Right lobe of liver (tissue), 6 donors: ENCODE data around the gene CIAPIN1. TPM values are rescaled to one million over a fixed set of nuclear protein-coding genes. Genes with fewer than 3 reads are reported as not detected.

Source experiments
- ATAC-seq, 4 donors: fragments of 200-7000 bp; cut with Tn5 transposase; one replicate each; pipeline ENCODE4 v1.9.1; 2020; ENCODE audit warnings: mild to moderate bottlenecking in 4 of 4, moderate library complexity in 4 of 4
- DNase-seq, 3 donors: peaks; one replicate each; pipeline ENCODE4 v3.0.0-alpha.2; 2020
- H3K27ac ChIP-seq, 3 donors: fragments of 200-600 bp; one replicate each; pipeline ENCODE4 v1.8.0; 2022
- H3K27me3 ChIP-seq, 2 donors: fragments of 200-600 bp; one replicate each; pipeline ENCODE4 v1.8.0; 2022
- H3K36me3 ChIP-seq, 4 donors: fragments of 200-600 bp; sonication (generic) in 1 of 4; one replicate each; pipeline versions ENCODE4 v1.5.1 to v1.8.0; 2017 to 2022; ENCODE audit warnings: control low read depth in 1 of 4
- H3K4me1 ChIP-seq, 4 donors: fragments of 200-600 bp; sonication (generic) in 1 of 4; one replicate each; pipeline versions ENCODE4 v1.5.1 to v1.8.0; 2017 to 2022; ENCODE audit warnings: control low read depth in 1 of 4
- H3K4me3 ChIP-seq, 3 donors: fragments of 200-600 bp; one replicate each; pipeline ENCODE4 v1.8.0; 2022
- H3K9me3 ChIP-seq, 4 donors: fragments of 200-600 bp; sonication (generic) in 1 of 4; one replicate each; pipeline versions ENCODE4 v1.5.1 to v1.8.0; 2017 to 2022; ENCODE audit warnings: control low read depth in 1 of 4
- POLR2A ChIP-seq: fragments of 450-650 bp; IDR thresholded peaks from one replicate; pipeline ENCODE4 v1.6.1; 2017; ENCODE audit warnings: antibody characterized with exemption, mild to moderate bottlenecking
- WGBS: methylation state at CpG from one replicate; pipeline ENCODE4 v1.1.6; 2018; ENCODE audit warnings: low coverage, low lambda C conversion rate; ENCODE audit not compliant: insufficient coverage; ENCODE audit errors: missing lambda C conversion rate; 5-methylcytosine and 5-hydroxymethylcytosine counted together
- intact Hi-C, 2 donors: fragments of 100-400 bp; cut with DNase I; formaldehyde crosslinking; loops; one replicate each; pipeline versions ENCODE4 v1.11.2 to v1.14.1; 2022
- total RNA-seq, 6 experiments: library from RNA; depleted of rRNA in 2 of 6; stranded (reverse); fragments of >200 nt in 2 of 6; fragmentation: NEBNext Ultra II Directional in 3 of 6; extraction: Animal tissue kit (Norgen Biotek cat#: 25700) in 3 of 6; gene quantifications; one replicate each; pipeline versions ENCODE4 v1.1.0 to v1.2.4, GENCODE V29; 2016 to 2023
- TF ChIP-seq, protein P1 (sequence below), 4 donors: fragments of 200-600 bp in 3 of 4; fragments of 450-650 bp in 1 of 4; IDR thresholded peaks; one replicate each; pipeline versions ENCODE4 v1.5.1 to v1.8.0; 2016 to 2022; ENCODE audit warnings: antibody characterized with exemption in 4 of 4, mild to moderate bottlenecking in 2 of 4
- donor health status: DM: no; HTN: yes; CAD: no.
- donor health status: DM: no; HTN: no; CAD: no.
- donor health status: DM: no; HTN: no; CAD: no.
- donor health status: DM: no; HTN: yes; CAD: no.
- donor health status: DM: no; HTN: yes; CAD: no.

CIAPIN1 gene
- total RNA-seq, 6 experiments from 2014 or later = 23.3 to 27.4 (median 23.9) TPM

- peaks cover 0 to 9% (median 4%) of the 10 kb centered on the region in 4 donors for H3K4me1 ChIP-seq
- H3K27me3 ChIP-seq = no peaks in the 10 kb centered on the region
- WGBS = 9% methylated on average over 8 of the region's 73 CpGs
- ATAC-seq = peak; percentile 95 to 99 (median 97)
- TF ChIP-seq, protein P1, sequence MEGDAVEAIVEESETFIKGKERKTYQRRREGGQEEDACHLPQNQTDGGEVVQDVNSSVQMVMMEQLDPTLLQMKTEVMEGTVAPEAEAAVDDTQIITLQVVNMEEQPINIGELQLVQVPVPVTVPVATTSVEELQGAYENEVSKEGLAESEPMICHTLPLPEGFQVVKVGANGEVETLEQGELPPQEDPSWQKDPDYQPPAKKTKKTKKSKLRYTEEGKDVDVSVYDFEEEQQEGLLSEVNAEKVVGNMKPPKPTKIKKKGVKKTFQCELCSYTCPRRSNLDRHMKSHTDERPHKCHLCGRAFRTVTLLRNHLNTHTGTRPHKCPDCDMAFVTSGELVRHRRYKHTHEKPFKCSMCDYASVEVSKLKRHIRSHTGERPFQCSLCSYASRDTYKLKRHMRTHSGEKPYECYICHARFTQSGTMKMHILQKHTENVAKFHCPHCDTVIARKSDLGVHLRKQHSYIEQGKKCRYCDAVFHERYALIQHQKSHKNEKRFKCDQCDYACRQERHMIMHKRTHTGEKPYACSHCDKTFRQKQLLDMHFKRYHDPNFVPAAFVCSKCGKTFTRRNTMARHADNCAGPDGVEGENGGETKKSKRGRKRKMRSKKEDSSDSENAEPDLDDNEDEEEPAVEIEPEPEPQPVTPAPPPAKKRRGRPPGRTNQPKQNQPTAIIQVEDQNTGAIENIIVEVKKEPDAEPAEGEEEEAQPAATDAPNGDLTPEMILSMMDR (IDR thresholded peaks at IDR 0.05) = no peak
- peak; percentile 65 for TF ChIP-seq POLR2A
- peak within 1 kb of the TSS; percentile 79 to 95 (median 88) for H3K4me3 ChIP-seq
- no peaks in the 10 kb centered on the region for H3K36me3 ChIP-seq
- no peaks in the 10 kb centered on the region for H3K9me3 ChIP-seq
- DNase-seq = peak; percentile 86 to 88 (median 87)
- intact Hi-C loops = no loop called here
- peak within 1 kb of the TSS; percentile 31 to 64 (median 60) for H3K27ac ChIP-seq
Measured at GRCh38 chr16:57485916-57486857, 39.0 kb upstream of the CIAPIN1 start, which contains the start of gene DOK4. TSS of gene DOK4 (minus strand) at chr16:57486493. CDS start at chr16:57479507, 6,986 bp downstream.

DNA sequence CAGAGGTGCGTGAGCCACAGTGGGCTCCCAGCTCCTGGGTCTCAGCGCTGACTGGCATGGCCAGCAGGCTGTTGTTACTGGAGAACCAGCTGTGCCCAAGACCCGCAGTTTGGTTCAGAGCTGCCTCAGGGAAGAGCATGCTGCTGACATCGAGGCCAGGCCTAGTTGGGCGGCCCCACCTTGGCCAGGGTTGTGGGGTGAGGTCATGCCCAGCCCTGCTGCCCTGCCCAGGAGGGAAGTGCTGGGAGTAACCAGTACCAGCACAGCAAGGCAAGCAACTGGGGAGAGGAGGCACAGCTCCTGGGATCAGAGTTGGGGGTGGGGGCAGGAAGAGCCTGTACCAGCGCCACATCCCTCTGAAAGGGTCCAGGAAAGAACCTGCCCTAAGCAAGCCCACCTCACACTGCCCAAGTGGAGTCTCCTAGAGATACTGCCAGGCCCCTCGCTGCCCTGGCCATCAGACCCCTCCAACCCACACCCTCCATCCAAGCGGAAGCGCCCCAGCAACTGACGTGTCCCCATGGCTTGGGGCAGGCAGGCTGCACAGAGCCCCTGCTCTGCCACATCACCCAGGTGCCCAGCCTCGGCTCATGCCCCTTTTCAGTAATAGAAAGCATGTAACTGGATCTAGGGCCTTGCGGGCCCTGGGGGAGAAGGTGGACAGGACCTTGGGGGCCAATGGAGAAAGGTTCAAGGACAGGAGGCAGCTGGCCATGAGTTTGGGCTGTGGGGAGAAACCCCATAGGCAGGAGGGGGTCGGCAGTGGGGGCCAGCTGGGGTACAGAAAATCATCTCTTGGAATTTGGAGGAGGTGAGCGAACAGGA, 38.1 kb upstream of the CIAPIN1 start:
- peak in 1 of 3 donors; percentile 46 for DNase-seq
- Histone ChIP-seq H3K27me3 (no peaks in the 10 kb centered on the region), H3K27ac (peak overlapping the region; percentile 31 to 64 (median 60)), H3K4me1 (peaks cover 0 to 15% (median 7%) of the 10 kb centered on the region in 4 donors), H3K4me3 (peak overlapping the region; percentile 79 to 95 (median 88)), H3K36me3 (no peaks in the 10 kb centered on the region), H3K9me3 (no peaks in the 10 kb centered on the region)
- WGBS = 23% methylated on average over 3 of the region's 14 CpGs
- peak in 1 of 4 donors; percentile 28 for ATAC-seq
- intact Hi-C loops = no loop called here
- TF ChIP-seq POLR2A = no peak
- TF ChIP-seq, protein P1 (IDR thresholded peaks at IDR 0.05) = no peak

DNA sequence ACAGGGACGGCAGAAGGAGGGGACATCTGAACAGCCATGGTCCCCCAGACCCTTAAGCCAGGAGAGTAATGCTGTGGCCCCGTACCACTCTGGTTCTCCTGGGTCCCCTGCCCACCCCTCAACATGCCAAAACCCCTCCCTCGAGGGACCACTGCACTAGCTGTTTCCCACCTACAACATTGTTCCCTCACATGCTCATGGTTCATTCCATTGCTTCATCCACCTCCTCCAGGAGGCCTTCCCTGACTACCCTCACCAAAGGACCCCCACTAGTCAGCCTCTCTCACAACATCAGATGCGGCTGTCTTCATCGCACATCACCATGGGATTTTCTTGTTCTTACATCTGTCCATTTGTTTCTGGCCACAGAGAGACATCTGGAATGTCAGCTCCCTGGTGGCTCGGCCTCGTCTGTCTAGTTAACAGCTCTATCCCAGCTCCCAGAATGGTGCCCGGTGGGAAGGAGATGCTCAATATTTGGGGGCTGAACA, 37.4 kb upstream of the CIAPIN1 start:
- peak in 1 of 3 donors; percentile 33 for DNase-seq
- H3K4me1 ChIP-seq = peaks cover 0 to 23% (median 11%) of the 10 kb centered on the region in 4 donors
- 94% methylated on average over 7 of the region's 8 CpGs for whole genome bisulfite sequencing
- intact Hi-C loops = no loop called here
- H3K27me3 ChIP-seq = no peaks in the 10 kb centered on the region
- H3K36me3 ChIP-seq = no peaks in the 10 kb centered on the region
- no peak for TF ChIP-seq POLR2A
- TF ChIP-seq, protein P1 (IDR thresholded peaks at IDR 0.05) = no peak
- peak overlapping the region in 1 of 3 donors; percentile 95 for H3K4me3 ChIP-seq
- H3K27ac ChIP-seq = no peak overlapping the region
- no peaks in the 10 kb centered on the region for H3K9me3 ChIP-seq
- no peak for ATAC-seq

DNA sequence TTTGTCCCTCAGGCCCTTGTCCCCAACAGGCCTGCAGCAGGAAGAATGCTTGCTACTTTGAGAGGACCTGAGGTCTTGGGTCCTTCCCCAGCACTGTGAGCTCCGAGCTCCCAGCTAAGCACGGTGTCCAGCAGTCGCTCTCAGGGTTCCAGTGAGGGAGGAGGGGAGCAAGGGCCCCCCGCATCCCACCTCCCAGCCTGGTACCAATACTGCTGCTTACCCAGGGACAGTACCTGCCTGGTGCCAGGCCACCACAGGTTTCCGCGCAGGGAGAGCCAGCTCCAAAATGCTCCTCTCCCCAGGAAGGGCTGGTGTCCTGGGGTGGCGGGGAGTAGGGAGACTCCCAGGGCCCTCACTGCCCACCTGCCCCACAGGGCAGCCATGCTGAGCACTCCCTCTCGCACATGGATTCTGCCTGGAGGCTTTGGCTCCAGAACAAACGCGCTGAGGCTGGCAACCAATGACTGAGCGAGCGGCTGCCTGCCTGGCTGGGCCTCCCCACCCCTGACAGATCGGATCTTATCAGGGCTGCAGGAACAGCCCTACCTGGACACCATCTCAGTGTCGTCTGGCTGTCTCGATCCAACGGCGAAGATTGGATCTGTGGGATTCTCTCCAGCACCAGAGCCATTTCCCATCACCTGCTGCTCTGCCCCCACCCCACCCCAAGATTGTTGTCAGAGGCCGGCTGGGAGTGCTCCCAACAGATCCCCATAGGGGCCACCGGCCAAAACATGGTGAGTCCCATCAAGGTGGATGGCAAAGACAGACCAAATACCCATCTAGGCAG, 36.7 kb upstream of the CIAPIN1 start:
- ATAC-seq (no peak), DNase-seq (peak in 1 of 3 donors; percentile 49)
- no peak overlapping the region for H3K4me3 ChIP-seq
- intact Hi-C loops = no loop called here
- no peak overlapping the region for H3K27ac ChIP-seq
- H3K27me3 ChIP-seq = no peaks in the 10 kb centered on the region
- WGBS = no CpG with 5 or more reads among the region's 19 CpGs
- H3K36me3 ChIP-seq = no peaks in the 10 kb centered on the region
- peaks cover 0 to 29% (median 14%) of the 10 kb centered on the region in 4 donors for H3K4me1 ChIP-seq
- TF ChIP-seq, protein P1 (IDR thresholded peaks at IDR 0.05) = no peak
- TF ChIP-seq POLR2A = no peak
- no peaks in the 10 kb centered on the region for H3K9me3 ChIP-seq
